NCI-H1105 (cell line): ENCODE data around the gene SALL2.

Source experiments
- DNase-seq: peaks from one replicate; lab custom pipeline; 2025; lab: John Stamatoyannopoulos, UW

Gene SALL2

GRCh38 chr14:21527318-21527679 lies 1.2 kb upstream of the SALL2 start:
- DNase-seq: no peak

- peak; percentile 42 for DNase-seq
Measured at GRCh38 chr14:21526672-21527317, 649 bp upstream of the SALL2 start.

GRCh38 chr14:21525571-21525961 lies 580 bp downstream of the SALL2 start:
- DNase-seq: no peak

DNA sequence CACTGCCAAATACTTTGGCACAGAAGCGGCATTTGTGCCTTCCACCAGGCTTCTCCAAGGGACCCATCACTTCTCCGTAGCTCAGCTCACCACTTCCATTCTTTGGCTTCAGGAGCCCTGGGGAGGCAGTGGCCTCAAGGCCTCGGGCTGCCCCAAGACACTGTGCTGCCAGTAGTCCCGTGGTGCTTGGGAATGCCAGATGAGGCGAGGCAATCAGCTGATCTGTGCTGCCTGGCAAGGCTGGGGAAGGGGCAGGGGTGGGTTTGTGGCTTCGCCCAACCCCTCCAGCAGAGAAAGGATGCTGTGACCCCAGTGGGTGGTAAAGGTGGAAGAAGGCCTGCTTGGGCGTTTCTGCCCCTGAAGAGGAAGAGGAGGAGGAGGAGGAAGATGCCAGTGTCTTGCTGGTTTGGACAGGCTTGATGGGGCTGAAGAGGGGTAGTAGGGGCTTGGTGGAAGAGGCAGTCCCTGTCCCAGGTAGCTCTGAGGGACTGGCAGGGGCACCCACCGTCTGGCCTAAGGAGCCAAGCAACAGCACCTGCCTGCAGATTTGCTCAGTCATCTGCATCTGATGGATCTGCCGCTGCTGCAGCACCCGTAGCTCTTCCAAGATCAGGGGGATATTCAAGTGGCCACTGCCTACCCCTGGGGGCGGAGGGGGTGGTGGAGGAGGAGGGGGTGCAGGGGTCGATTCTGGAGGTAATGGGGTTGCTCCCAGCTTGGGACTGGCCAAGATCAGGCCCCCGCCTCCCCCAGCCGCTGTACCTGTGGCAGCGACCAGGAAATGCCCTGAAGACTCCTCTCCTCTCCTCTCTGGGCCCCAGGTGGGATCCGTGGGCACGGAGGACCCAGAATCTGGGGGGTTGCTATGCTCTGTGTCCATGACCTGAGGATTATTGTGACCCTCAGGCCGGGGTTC lies 1.3 kb downstream of the SALL2 start:
- no peak for DNase-seq

- DNase-seq: no peak
Measured at GRCh38 chr14:21523203-21523602, 2.9 kb downstream of the SALL2 start.

GRCh38 chr14:21521501-21521900 lies 4.6 kb downstream of the SALL2 start:
- DNase-seq: no peak

DNA sequence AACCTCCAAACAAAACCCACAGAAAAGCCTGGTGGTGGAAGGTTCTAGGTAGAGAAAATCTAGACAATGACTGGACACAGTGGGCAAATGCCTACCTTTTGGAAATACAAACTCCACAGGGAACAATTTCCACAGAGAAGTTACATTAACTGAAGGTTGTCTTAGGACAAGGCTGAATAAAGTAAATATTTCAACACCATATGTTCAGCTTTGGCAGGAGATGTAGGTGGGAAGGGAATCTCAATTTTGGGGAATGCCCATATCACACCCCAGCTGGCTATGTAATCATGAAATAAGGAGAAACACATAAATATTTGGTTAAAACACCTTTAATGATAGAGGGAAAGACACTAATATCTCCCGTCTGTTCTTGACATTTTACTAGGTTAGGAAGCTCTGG lies 5.4 kb downstream of the SALL2 start:
- DNase-seq: no peak

DNA sequence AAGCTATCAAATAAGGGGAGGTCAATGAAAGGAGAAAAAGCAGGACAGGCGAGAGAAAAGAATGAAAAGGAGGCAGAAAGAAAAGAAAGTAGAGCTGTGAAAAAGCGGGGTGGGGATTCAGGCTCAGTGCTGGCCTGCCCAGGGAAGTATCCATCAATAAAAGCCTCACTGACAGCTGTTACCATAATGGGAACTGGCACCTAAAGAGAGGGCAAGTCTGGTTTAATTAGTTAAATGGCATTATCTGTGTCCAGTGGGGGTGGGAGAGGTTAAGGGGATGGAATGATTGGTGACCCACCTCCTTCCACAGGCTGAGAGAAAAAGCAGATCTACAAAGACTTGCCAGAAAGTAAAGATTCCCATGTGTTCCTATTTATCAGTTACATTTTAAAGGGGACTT lies 7.4 kb downstream of the SALL2 start:
- DNase-seq: no peak

DNA sequence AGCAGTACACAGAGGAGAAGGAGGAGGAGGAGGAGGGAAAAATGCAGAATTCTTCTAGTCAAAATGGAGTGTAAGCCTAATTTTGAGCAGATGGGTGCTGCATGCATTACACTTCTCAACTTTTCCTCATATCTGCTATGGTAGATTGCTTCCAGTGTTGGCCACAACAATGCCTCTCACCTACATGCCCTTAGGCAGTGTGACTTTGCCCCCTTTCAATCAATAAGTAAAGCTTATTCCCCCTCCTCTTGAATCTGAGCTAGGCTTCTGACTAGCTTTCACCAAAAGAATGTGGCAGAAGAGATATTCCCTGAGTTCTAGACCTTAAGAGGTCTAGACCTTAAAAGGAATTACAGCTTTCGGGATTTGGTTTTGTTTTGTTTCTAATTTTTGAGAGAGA lies 11.8 kb downstream of the SALL2 start:
- DNase-seq: no peak

- peak; percentile 97 for DNase-seq
Measured at GRCh38 chr14:21510735-21511657, 15.2 kb downstream of the SALL2 start, which contains the start of gene METTL3. TSS of gene METTL3 (minus strand) at chr14:21511340. CDS start at chr14:21511223, 117 bp downstream.

GRCh38 chr14:21509432-21510143 lies 16.6 kb downstream of the SALL2 start:
- no peak for DNase-seq

- DNase-seq: no peak
Measured at GRCh38 chr14:21506557-21506956, 19.6 kb downstream of the SALL2 start.

- no peak for DNase-seq
Measured at GRCh38 chr14:21505012-21505553, 21.1 kb downstream of the SALL2 start.

GRCh38 chr14:21503376-21503775 lies 22.8 kb downstream of the SALL2 start:
- DNase-seq: no peak

- DNase-seq: no peak
Measured at GRCh38 chr14:21501568-21501967, 24.6 kb downstream of the SALL2 start.

- DNase-seq: peak; percentile 51
Measured at GRCh38 chr14:21498540-21499526, 27.3 kb downstream of the SALL2 start.

DNA sequence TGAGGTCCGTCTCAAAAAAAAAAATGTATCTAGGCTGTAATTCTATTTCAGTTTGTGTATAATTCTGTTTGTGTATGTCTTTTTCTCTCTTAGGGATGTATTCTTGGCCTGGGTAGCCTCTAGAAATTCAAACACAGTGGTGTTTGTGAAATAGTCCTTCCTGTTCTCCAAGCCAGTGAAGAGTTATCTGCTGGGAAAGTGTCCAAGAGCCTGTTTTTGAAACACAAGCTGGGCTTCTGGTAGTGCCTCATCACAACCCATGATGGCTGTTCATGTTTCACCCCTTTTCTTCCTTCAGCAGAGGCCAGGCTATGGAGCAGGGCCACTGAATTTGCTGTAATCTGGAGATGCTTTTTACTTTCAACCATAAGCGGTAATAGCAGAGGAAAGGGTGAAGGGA lies 29.7 kb downstream of the SALL2 start:
- DNase-seq: no peak

- no peak for DNase-seq
Measured at GRCh38 chr14:21494902-21495762, 31.0 kb downstream of the SALL2 start.

DNA sequence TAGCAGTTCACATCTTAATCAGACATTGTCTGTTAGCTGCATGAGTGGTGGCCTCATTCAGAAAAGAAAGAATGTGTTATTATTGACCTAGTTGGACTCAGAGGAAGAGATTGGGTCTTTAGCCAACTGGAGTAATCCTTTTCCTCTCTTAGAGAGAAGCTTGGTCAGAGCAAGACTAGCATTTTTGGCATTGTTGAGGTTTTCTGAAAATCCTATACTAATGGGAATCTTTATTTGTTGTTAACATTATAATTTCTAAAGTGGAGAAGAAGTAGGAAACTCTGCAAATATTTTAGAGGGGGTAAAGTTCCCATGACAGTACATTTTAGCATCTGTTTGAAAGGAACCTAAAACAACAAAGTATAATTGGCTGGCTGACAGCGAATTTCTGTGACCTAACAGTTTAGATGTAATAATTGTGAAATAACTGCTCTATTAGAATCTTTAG lies 39.5 kb downstream of the SALL2 start:
- DNase-seq: no peak
